GM21390 (cell line): ENCODE data around the gene OTOA.
"Not testable (repeated sequence)": the region's sequence is repeated elsewhere in the genome, so short reads cannot be mapped to it uniquely, and the experiment has no call there.

Experiments used
- ATAC-seq: cut with Tn5 transposase; IDR thresholded peaks from one replicate; pipeline ENCODE4 v1.9.1; 2021; ENCODE audit not compliant: unreplicated experiment

The OTOA gene

DNA sequence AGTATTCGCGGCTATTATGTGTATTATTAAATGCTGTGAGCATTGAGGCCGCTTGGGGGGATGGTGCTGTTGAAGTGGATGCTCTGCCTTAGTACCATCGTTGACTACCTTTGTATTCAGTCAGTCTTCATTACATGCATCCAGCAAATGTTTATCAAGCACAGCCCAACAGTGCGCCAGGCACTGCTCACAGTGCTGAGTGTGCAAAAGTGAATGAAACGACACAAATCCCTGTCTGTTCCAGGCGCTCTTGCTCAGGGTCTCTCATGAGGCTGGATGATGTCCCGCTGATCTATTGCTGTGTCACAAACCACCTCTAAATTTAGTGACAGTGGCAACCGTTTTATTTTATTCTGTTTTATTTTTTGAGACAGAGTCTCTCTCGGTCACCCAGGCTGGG is 53.8 kb downstream of the OTOA start:
- ATAC-seq = no peak

DNA sequence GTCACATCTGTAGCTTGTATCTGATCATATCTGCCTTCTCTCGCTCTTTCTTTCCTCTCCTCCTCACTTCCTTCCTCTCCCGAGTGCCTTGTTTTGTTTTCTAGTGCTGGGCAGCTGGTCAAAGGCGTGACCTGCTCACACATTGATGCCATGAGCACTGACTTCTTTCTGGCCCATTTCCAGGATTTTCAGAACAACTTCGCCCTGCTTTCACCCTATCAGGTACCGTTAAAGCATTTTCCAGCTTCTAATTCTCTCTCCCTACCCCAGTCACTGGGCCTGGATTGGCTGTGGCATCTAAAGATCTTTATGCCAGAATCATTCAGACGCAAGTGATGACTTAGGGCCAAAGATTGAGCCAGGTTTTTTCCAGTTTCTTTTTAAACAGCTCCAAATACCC is 55.5 kb downstream of the OTOA start:
- ATAC-seq = no peak

DNA sequence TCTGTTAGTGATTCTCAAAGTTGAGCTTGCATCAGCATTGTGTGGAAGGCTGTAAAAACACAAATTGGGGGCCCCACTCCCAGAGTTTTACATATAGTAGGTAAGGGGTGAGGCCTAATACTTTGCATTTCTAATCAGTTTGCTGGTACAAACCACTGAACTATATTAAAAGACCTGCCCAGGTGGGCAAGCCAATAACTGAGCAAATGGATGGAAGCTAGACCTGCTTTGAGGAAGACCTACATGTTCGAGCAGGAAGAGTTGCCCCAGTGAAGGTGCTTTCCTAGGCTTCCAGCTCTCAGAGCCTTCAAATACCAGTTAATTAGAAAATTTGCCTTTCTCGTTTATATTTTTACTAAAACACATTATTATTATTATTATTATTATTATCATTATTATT is 56.8 kb downstream of the OTOA start:
- ATAC-seq = no peak

DNA sequence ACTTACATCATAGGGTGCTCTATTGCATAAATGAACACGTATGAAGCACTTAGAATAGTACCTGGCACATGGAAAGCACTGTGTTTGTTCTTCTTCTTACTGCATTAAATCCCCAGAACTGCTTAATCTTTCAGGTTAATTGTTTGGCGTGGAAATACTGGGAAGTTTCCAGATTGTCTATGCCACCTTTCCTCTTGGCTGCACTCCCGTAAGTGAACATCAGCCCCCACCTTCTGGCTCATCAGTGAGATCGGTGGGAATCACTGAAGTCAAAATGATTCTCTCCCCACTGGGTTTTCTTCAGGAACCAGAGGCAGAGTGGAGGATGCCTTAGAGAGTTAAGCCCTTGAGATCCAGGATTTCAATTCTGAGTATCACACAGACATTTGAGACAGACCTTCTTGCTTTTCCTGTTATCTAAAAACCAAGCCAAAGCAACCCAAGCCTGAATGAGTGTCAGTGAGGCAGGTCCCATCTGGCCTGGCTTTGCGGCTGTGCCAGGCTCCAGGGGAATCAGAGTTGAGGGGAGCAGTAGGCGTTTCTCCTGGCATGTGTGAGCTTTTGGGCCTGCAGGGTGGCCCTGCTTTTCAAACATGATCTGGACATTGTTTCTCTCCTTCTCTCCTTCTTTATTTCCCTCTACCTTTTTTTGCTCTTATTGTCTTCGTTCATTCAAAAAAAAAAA is 59.1 kb downstream of the OTOA start:
- no peak for ATAC-seq

DNA sequence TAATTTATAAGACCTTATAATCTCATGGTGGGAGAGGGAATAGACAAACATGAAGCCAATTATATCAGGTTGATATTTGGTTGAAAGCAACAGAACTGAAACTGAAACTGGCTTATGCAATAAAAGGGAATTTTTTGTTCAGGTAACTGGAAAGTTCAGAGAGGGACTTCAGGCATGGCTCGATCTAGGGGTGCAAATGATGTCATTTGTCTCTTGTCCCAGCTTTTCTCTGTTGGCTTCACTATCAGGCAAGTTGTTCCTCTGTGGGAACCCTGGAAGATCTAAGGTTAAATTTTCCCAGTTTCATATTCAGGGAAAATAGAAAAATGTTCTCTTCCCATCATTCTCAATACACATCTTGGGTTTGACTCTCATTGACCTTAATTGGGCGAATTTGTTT is 59.8 kb downstream of the OTOA start:
- no peak for ATAC-seq

DNA sequence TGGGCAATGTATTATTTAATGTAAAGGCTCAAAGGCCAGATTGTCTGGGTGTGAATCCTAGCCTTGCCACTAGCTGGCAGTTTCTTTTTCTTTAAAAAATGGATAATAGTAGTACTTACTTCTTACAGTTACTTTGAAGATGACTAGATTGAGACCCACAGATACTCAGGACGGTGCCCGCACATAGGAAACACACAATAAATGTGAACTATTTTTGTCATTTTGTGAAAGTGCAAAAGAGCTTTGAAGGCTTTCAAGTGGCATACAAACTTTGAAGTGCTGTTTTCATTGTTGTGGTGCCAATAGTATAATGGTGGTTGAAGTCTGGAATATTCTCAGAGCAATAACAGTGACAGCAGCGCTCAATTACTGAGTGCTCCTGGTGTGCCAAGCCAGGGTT is 63.6 kb downstream of the OTOA start:
- no peak for ATAC-seq

DNA sequence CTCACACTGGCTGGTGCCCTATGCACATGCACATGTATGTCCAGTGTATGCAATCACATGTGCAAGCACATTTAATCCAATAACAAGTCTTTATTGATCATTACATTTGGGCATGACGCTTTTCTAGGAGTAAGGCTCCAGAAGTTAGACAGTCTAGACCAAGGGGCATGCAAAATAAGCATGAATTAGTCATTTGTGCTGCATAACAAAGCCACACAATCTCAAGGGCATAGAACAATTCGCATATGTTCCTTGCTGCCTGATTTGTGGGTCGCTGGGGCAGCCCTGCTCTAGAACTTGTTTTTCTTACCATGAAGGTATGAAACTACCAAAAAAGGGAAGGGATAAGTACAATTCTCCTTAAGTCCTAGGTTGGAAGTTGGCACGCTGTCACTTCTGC is 67.5 kb downstream of the OTOA start:
- ATAC-seq = not testable (repeated sequence)

DNA sequence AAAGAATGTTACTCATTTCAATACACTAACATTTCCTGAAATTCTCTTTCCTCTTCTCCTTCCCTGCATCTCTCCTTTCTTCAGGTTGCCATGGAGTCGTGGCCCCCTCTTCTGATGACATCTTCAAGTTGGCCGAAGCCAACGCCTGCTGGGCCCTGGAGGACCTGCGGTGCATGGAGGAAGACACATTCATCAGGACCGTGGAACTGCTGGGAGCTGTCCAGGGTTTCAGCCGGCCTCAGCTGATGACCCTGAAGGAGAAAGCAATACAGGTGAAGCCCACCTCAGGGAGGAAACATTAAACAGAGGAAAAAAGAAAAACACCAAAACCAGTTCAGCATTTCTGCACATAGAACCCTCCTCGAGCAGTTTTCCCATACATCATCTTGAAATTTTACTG is 76.9 kb downstream of the OTOA start:
- not testable (repeated sequence) for ATAC-seq

DNA sequence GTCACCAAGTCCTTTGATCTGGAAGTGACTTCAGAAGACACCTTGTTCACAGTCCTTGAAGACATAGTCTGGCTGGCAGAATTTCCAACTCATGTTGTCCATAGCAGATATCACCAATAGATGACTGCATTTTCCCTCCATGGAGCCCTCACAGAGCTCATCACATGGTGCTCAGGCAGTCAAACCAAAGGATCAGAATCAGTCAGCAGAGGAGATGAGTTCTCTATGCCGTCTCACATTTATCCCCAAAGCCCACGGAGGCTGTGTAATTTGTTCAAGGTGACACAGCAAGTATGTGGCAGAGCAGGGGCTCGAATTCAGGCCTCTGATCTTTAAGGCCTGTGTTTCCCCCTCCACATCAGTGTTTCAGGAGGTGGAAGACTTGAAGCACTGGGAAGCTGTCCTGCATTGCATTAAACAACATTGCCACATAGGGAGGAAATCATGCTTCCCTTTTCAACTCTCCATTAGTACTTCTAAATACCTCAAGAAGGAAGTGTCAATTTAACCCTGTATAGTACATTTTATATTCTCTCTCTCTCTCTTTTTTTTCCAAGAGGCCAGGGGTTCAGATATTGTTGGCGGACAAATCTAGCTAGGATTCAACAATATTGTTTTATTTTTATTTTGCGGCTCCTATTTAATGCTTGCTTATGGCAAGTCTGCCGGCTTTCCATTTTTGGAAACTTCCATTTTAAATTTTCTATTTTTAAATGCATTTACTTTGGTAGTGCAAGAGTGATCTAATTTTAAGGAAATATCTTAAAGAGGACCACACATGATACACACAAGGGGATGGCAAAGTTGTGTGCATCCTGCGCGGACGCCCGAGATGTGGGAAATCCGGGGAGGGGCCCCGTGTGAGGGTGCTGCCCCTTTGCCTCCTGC is 92.7 kb downstream of the OTOA start:
- peak; percentile 23 for ATAC-seq

DNA sequence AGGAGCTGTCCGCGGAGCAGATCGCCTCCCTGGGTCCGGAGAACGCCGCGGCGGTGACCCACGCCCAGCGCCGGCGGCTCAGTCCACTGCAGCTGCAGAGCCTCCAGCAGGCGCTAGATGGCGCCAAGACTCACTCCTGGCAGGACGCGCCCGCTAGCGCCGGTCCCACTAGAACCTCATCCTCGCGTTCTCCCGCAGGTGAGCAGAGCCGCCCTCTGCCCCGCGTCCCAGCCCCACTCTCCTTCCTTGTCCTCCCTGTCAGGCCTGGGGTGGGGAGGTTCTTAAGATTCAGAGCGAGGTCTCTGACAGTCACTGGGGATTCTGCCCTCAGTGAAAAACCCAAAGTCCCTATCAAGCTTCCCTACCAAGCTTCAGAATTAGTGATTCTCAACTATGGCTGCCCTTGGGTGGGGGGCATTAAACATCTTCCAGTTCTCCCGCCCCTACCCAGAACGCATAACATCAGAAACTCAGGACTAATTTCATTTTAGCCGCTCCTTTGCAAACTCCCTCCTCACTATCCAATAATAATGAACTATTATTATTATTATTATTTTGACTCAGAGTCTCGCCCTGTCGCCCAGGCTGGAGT is 93.4 kb downstream of the OTOA start:
- peak; percentile 66 for ATAC-seq

DNA sequence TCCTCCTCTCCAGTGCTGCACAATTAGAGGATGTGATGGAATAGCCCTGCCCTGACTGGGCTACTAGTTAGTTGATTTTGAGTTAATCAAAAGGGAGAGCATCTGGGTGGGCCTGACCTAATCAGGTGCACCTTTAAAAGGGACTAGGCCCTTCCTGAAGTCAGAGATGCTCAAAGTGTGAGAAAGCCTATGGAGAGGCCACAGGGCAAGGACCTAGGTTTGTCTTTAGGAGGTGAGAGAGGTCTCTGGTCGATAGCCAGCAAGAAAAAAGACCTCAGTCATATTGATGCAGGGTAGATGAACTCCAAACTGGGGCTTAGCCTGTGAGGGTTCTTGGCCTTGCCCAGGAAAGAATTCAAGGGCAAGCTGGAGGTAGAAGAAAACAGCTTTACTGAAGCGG is 104.5 kb downstream of the OTOA start:
- not testable (repeated sequence) for ATAC-seq

DNA sequence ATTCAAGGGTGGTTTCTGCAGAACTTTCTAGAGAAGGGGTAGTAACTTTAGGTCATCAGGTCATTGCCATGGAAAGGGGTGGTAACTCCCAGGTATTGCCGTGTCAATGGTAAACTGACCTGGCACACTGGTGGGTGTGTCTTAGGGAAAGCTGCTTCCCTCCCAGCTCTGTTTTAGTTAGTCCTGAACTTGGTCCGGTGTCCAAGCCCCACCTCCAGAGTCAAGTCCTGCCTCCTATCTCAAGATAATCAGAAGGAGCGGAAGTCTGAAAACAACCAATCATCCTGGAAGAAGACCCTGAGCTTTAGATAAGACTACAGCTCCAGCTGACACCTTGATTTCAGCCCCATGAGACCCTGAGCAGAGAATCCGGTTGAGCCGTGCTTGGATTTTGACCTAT is 105.0 kb downstream of the OTOA start:
- not testable (repeated sequence) for ATAC-seq

DNA sequence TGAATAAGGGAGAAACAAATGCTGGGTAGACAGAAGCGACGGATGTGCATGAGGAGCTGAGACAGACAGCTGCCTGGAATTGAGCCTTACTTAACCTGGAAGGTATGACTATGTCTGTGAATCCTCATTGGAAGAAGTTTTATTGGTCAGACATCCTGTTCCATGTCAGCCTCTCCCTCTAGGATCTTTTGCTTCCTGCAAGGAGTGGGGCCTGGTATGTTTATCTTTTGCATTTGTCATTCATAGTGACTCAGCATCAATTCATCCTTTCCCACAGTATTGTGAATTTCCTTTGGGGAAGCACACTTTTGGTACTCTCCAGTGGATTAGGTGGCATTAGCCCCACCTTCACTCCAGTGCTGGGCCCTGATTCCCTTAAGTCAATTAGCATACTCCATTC is 105.5 kb downstream of the OTOA start:
- ATAC-seq = not testable (repeated sequence)

DNA sequence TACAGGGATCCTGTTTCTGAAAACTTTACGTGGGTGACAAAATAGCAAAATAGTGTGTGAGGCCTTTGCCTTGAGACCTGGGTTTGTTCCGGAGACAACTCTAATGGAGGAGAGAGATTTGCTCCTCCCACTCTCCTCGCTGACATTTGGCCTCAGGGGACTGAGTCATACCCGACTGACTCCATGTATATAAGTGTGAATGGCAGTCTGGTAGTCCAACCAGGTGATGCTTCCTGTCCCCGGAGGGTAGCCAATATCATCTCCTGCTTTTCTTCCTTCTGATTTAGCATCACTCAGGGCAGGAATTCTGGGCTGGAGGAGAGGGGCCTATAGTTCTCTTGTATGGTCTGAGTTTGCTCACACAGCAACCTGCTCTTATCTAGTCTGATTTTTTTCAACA is 106.8 kb downstream of the OTOA start:
- ATAC-seq = not testable (repeated sequence)

DNA sequence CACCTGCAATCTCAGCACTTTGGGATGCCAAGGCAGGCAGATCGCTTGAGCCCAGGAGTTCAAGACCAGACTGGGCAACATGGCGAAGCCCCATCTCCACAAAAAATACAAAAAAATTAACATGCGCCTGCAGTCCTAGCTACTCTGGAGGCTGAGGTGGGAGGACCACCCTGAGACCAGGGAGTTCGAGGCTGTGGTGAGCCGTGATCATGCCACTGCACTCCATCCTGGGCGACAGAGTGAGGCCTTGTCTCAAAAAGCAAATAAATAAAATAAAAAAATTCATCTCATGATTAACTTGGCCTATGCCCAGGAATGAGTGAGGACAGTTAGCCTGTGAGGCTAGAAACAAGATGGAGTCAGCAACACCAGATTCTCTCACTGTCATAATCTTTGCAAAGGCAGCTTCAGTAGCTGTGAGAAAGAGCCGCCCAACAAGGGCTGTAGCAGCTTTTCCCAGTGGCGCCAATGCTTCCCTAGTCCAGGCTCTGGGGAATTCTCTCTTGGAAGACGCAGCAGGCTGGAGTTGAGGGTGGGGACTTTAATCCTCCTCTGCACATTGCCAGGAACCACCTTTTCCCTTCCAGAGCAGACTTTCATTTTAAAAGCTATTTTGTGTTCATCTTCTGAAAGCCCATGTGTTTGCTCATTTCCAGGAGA is 108.9 kb downstream of the OTOA start:
- not testable (repeated sequence) for ATAC-seq

DNA sequence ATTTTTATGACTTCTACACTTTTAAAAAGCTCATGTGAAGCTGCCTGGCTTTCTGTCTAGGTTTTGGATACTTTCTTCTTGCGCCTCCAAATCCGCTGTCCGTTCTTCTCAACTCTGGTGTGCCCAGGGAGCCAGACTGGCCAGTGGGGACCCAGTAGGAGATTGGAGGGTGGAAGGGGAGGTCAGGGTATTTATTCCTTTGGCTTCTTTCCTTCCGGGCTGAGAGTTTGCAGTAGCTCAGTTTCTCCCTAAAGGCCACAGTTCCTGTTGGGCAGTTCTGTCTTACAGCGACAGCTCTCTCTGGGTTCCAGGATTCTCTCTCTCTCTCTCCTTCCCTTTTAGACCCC is 109.4 kb downstream of the OTOA start:
- ATAC-seq = not testable (repeated sequence)

DNA sequence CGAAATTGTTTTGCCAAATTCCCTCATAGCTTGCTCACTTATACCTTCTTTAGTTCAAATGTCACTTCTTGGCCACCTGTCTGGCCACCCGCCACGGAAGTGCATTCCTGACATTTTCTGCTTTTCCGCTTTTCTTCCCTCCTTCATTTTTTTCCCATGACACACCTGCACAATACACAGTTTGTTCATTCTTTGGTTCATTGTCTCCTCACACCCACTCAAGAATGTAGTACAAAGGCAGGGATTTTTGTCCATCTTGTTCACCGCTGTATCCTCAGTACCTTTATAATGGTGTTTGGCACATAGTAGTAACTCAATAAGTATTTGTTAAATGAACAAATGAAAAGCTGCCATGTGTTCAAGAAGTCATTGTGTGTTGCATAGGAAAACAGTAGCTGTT is 116.8 kb downstream of the OTOA start:
- not testable (repeated sequence) for ATAC-seq

DNA sequence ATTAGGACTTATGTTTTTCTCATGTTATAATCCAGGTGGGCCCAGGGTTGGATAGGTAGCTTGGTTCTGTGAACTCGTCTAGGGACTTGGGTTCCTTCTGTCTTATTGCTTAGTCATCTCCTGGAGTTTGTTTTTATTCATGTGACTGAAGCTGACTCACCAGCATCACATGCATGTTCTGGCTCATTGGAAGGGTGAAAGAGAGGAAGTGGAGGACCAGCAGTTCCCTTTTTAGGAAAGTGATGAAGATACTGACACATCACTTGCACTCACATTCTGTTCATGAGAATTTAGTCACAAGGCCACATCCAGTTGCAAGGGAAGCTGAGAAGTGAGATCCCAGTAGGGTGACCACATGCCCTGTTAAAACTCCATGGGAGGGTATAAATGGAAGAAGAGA is 126.7 kb downstream of the OTOA start:
- not testable (repeated sequence) for ATAC-seq

DNA sequence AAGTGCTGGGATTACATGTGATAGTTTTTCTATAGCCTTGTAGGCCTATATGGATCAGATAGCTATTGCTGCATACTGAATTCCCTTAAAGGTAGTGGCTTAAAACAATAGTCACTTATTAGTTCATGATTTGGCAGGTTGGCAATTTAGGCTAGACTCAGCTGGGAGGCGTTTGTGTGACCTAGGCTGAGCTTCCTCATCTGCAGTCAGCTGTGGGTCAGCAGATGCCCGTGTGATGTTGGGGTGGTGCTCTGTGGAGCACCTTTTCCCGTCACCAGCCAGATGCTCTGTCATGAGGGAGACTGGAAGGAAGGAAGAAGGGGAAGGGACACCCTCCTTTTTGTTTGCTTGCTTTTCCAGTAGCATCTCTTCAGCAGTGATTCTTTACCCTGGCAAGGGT is 129.5 kb downstream of the OTOA start:
- not testable (repeated sequence) for ATAC-seq

DNA sequence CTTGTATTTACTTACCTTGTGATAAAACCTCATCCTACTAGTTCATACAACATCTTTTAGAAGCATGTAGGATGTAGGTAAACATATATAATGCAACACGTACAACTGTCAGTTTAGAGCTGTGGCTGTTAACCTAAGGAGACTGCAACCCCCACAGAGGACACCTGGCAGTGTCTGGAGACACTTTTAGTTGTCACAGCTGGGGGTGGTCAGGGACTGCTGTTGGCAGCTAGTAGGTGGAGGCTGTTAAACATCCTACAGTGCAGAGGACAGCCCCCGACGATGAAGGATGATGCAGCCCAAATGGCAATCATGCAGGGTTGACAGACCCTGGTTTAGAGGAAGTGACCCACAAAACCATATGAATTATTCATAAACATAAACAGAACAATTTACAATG is 134.8 kb downstream of the OTOA start:
- ATAC-seq = not testable (repeated sequence)

DNA sequence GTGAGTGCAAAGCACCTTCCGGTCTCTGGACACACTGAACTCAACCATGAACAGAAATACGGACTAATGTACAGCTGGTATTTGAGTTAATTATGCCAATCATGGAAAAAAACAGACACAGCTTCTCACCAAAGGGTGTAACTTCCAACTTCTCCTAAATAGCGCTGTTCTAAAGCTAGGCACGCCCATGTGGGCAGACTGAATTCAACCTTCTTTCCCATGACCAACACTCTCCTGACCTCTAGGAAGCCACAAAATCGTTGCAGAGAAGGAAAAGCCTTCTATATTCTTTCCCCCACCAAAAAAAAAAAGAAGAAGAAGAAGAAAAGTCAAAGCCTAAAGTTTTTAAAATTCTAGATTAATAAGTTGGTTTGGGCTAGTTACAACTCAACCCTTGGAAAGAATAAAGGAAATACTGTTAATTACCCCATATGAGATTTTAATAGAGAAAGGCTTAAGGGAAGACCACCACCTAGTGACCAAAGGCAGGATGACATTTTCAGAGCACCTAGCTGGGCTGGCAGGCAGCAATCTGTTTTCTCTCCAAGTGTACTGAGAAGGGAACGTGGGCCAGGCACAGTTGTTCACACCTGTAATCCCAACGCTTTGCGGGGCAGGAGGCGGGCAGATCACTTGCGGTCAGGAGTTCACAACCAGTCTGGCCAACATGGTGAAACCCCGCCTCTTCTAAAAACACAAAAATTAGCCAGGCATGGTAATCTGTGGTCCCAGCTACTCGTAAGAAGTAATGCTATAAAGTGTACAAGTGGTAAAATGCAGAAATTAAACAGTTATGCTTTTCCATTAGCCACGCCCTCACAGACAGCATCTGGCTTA is 138.0 kb downstream of the OTOA start:
- ATAC-seq = not testable (repeated sequence)
